ENCODE results near the gene VKORC1.
"Not testable (repeated sequence)": the region's sequence is repeated elsewhere in the genome, so short reads cannot be mapped to it uniquely, and the experiment has no call there.

The VKORC1 gene

DNA sequence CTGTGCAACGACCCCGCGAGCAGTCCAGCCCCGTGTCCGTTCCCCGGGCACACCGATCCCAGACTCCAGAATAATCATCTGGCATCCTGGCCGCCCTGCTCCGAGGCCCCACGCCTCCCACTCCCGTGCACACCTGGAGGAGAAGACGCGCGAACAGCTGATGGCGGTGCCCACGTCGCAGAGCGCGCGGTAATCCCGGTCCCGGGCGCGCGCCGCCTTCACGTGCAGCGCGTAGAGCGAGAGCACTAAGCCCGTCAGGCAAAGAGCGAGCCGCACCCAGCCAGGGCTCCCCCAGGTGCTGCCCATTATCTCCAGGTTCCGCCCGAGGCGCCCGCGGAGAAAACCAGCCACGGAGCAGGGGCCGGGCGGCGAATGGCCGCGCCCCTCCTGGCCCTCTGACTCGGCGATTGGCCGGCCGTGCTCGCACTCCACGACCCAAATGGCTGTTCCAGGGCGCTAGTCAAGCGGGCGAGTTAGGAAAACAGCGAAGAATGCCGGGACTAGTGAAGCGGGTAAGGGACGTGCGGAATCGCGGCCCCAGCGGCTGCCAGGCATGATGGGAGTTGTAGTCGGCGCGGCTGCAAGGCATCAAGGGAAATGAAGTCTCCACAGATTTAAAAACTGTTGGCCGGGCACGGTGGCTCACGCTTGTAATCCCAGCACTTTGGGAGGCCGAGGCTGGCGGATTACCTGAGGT, at the start of gene VKORC1:
Gene VKORC1, minus strand, starts transcription at position 374 of the 697 bp plus-strand sequence. Its CDS starts 68 bp downstream, at position 306.
- peak; percentile 80 for DNase-seq

DNA sequence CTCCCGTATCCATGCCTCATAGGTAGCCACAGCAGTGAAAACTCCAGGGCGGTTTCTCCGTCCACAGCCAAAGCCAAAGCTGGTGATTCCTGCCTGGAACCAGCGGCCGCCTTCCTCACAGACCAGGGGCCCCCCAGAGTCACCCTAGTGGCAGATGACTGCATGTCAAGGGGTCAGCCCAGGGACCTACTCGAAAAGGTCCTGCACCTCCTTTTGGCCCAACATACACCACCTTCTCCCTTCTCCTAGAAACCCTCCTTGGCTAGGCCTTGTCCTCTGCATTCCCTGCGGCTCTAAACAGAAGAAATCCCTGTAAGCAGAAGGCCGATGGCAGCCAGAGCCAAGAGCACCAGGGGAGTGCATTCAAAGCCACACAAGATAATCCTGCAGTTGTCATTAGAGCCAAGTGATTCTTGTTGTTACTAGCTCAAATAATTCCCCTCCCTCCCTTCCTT, 49.1 kb upstream of the VKORC1 start:
- no peak for DNase-seq

DNA sequence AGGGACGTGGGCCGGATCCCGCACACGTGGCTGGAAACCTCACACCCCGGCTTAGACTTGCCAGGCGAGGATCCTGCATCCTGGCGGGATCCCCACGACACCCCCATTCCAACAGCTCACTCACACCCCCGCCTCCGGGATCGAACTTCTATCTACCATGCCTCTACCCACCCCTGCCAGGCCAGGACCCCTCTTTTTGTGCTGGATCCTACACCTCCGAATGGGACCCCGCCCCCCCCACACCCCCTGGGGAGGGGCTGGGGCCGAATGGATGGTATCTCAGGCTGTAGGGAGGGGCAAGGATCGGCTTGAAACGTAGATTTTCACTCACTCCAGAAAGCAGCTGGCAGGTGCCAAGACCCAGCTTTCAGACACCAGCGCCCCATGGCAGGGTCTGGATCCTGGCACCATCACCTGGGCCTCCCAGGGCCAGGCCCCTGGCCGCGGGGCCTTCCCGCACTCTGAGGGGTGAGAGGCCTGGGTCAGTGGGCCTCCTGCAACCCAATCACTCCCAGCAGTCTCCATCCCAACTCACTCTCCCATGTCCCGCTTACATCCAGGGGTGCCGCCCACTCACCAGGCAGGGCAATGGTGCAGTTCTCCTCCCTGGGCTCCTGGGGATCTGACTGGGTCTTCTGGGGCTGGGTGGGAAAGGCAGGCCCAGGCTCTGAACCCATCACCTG, 48.6 kb upstream of the VKORC1 start:
- DNase-seq: no peak

DNA sequence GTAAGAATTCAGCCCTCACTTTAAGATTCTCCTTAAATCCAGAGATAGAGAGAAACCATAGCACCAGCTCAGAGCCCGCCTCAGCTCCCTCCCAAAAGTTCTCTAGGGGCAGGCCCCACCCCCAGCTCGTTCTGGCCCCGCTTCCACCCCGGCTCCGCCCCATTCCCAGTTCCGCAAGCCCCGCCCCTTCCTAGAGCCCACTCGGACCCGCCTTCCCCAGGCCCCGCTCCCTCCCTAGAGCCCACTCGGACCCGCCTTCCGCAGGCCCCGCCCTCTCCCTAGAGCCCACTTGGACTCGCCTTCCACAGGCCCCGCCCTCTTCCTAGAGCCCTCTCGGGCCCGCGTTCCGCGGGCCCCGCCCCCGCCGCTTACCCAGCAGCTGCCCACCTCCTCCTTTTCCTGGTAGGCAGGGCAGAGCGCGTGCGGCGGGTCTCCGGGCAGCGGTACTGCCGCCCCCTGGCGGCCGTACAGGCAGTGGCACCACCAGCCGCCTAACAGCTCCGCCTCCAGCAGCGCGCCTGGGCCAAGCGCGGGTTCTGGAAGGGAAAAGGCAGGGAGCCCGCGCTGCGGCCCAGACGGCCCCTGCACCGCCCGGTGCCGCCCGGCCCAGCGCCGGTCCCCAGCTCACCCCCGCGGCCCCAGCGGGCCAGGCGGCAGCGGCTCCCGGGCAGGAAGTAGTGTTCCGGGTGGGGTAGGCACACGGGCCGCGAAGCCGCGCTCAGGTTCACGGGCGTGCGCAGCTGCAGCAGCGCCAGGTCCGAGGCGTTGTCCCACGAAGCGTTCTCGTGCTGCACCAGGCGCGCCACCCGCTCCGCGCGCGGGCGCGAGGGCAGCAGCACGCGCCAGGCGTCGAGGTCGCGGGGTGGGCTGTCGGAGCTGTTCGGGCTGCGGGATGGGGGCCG, 47.8 kb upstream of the VKORC1 start:
- peak; percentile 64 for DNase-seq

DNA sequence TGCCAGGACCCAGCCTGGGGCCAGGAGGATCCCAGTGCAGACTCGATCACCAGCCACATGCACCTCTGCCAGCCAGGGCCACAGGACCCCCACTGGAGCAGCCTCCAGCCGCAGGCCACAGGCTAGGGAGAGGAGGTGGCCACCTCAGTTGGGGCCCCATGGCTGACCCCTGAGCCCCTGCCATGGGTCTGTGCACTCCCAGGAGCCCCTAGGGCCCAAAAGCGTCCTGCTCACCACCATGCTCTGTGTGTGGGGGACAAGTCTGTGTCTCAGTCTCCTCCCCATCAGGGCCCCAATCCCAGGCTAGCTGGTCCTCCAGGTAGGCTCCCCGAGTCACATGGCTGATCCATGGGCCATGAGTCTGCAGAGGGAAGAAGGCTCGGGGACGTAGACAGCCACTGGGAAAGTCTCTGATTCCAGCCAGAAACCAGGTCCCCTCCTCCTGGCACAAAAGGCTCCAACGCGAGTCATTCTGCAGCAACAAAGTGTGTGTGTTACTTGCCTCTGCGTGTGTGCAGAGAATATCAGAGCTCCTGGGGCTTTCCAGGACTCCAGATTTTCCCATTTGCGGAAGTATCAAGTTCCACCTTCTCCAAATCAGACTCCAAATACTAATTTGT, 47.0 kb upstream of the VKORC1 start:
- no peak for DNase-seq

DNA sequence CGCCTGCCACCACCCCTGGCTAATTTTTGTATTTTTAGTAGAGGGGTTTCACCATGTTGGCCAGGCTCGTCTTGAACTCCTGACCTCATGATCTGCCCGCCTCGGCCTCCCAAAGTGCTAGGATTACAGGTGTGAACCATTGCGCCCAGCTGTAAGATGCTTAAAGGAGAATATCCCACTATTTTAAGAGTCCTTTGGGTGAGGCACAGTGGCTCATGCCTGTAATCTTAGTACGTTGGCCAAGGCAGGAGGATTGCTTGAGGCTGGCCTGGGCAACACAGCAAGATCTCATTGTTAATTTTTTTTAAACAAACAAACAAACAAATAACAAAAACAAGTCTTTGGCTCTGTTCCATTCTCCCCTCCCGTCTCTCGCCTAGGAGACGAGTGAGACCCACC, 46.5 kb upstream of the VKORC1 start:
- DNase-seq: not testable (repeated sequence)

DNA sequence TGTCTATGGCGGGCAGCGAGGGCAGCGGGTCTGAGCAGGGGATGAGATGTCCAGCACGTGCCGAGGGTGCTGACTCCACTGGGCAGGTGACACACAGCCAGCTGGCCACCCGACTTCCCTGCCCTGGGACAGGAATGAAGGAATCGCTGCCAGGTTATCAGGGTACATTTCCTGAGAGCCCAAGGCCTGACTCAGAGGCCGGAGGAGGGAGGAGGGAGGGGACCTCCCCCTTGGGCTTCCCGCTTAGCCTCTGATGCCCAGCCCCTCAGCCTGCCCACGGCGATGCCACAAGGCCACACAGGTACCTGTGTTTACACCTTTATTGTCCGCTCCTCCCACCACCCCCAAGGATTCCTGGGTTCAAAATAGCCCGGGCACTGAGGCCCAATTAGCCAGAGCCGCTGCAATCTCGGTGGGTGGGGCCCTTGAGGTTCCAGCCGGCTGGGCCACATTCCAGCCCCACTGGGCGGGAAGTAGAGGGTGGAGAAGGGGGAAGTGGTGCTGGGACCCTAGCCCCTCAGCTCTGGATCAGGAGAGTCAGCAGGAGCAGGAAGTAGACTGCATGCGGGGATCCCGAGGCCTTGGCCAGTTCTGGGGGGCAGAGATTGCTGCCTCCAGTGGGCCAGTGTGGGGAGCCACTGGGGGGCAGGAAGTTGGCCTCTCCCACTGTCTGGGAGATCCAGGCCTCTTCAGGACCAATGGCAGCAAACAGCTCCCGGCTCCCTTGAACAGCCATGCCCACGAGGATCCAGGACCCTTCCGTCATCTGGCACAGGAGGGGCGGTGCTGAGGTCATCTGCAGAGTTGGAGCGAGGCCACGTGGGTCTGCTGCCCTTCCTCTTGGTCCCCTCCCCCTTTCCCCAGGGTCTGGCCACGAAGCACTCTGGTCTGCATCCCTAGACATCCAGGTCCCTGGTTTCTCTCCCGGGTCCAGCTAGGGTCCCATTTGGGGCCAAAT, 44.3 kb upstream of the VKORC1 start:
- no peak for DNase-seq

DNA sequence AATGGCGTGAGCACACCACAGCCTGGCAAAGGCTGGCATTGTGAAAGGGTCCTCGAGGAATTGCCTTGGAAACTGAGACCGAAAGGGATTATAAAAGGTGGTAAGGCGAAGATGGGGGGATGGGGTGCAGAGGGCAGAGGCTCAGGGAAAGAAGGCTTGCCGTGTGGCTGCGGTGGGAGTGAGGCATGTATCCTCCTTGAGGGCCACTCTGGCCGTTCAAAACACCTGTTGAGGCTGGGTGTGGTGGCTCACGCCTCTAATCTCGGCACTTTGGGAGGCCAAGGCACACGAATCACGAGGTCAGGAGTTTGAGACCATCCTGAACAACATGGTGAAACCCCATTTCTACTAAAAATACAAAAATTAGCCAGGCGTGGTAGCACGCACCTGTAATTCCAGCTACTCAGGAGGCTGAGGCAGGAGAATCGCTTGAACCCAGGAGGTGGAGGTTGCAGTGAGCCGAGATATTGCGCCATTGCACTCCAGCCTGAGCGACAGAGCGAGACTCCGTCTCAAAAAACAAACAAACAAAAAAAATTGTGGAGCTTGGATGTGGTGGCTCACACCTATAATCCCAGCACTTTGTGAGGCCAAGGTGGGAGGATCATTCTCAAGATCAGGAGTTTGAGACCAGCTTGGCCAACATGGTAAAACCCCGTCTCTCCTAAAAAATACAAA, 42.4 kb upstream of the VKORC1 start:
- not testable (repeated sequence) for DNase-seq

DNA sequence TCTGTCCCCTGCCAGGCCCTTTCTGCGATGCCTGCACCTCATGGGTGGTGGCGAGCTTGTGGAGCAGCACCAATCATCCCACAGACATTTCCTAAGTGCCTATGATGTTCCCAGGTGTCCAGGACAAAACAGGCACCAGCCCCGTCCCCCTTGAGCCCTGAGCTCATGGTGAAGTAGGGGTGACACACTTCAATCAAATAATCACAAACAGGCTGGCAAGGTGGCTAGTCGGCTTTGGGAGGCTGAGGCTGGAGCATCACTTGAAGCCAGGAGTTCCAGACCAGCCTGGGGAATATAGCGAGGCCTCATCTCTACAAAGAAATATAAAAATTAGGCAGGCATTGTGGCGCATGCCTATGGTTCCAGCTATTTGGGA, 41.7 kb upstream of the VKORC1 start:
- no peak for DNase-seq

DNA sequence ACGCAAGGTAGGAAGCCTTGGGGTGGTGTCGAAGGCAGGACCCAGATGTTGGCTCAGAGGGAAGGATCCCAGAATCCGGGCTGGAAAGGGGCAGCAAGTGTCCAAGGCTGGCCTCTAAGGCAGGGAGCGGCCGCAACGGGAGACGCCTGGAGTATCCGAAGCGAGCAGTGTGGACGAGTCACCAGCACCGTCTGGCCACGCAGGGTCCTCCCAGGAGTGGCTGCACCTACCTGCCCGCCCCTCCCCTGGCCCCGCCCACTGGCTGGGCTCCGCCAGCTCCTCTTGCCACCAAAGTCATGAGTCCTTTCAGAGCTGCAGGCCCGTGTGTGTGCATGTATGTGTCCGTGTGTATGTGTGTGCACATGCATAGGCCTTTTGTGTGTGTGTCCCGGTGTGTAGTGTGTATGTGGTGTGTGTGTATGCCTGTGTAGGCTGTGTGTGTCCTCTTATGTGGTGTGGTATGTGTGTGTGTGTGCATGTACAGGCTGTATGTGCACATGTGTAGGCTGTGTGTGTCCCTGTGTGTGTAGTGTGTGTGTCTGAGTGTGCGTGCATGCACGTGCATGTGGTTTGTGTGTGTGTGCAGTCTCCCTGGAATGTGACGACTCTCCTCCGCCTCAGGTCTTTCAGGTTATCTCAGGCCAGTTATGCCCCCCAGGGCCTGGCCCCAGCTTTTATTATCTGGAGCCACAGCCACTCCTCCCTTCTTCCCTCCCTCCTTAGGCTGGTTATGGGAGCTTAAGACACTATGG, 41.1 kb upstream of the VKORC1 start, which contains the start of gene PRSS8:
Gene PRSS8, minus strand, starts transcription at position 193 of the 752 bp plus-strand sequence. CDS start 229 bp downstream, outside the sequence.
- no peak for DNase-seq

DNA sequence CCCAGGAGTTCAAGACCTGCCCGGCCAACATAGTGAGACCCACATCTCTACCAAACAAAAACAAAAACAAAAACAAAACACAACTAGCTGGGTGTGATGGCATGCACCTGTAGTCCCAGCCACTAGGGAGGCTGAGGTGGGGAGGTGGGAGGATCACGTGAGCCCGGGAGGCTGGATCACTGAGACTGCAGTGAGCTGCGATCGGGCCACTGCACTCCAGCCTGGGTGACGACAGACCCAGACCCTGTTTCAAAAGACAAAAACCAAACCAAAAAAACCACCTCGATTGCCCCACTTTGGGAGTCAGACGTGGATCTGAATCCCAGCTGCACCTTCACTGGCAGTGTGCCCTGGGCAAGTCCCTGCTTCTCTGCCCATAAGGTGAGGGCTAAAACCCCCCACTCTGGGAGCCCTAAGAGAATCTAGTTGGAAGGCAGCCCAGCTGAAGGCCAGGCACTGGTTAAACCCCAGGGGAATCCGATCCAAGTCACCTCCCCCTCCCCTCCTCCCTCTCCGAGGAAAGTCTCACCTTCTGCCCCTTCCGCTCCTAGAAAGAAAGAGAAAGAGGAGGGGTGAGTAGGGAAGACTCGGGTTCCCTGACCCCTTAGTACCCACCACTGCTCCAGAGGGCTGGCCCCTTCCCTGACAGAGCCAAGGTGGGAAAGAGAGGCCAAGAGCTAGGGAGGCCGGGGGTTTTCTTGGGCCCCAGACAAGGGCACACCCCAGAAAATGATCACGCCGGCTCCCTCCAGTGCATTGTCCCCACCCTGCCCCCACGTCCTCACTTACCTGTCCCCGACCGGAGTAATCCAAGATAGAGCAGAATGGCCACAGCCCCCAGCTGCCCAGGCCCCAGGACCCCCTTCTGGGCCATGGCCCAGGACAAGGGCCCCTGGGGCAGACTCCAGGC, 40.3 kb upstream of the VKORC1 start:
- DNase-seq: no peak

DNA sequence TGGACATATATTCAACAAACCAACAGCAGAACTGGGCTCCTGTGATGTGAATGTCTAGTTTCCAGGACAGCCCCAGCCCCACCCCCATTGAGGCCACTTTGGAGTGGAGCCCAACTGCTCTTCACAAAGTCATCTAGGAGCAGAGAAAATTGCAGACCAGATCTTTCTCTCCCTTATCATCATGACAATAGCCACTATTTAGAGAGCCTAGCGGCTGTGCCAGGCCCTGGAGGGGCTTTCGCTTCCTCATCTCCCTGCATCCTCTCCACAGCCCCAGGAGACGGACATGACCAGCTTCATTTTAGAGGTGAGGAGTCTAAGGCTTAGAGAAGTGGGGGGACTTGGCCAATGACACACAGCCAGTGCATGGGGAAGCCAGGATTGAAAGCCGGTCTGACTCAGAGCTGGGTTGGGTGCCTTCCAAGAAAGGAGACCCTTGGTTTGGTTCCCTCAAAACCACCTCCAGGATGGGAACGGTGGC, 39.5 kb upstream of the VKORC1 start:
- DNase-seq: no peak

DNA sequence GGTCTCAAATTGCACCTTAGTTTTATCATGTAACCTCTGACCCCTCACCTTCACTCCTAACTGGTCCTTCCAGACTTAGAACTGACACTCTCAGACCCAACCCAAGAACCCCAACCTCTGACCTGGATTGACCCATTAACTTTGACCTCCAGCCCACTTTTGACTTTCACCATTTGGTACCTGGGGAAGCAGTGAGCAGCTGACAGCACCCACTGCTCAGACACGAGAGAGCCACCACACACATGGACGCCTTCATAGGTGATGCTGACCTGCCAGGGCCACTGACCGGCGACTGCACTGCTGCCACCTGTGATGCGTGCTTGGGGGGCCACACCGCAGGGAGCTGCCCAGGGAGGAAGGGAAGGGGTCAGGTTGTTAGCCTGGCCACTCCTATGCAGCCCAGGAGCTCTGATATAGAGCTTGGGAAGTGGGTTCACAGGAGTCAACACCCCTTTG, 38.5 kb upstream of the VKORC1 start:
- no peak for DNase-seq

DNA sequence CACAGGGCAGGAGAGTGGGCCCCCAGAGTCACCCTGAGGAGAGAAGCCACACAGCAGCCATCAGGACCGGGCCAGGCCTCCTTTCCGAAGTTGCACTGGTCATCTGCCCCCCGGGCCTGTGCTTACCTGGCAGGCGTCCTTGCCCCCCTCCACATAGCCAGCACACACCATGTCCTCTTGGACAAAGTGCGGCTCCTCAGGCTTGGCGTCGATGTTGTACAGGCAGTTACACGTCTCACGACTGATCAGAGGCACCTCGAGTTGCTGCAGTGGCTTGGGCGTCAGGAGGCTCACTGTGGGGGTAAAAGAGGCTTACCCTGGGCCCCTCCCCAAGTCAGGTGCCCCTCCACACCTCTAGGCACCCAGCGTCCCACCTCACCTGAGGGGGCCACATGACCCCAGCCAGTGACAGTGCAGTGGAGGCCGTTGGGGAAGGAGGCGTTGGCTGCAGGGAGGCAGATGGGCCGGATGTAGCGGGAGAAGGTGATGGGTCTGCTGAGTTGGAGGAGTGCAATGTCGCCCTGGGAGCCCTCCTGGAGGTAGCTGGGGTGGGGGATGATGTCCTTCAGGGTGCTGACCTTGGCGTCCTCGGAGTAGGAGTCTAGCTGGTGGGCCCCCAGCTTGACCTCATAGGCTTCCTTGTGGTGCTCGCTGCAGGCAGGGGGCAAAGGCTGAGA, 37.8 kb upstream of the VKORC1 start:
- DNase-seq: no peak

DNA sequence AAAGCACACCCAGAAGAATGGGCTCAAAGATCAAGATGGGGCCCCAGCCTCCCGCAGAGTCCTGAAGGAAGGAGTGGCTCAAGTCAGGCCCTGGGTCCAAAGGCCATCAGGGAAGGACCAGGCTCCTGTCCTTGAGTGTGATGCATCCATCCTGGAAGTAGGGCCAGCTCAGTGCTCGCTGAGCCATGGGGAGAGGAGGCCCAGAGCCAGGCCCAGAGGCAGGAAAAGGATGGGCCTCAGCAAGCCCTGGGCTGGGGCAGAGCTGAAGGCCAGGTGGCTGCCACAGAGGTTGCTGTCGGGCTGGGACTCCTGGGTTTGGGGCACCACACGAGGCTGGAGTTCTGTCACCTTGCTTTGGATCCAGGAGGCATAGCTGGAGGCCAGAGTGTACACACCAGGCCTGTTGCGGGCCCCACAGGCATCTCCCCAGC, 37.3 kb upstream of the VKORC1 start:
- DNase-seq: no peak

DNA sequence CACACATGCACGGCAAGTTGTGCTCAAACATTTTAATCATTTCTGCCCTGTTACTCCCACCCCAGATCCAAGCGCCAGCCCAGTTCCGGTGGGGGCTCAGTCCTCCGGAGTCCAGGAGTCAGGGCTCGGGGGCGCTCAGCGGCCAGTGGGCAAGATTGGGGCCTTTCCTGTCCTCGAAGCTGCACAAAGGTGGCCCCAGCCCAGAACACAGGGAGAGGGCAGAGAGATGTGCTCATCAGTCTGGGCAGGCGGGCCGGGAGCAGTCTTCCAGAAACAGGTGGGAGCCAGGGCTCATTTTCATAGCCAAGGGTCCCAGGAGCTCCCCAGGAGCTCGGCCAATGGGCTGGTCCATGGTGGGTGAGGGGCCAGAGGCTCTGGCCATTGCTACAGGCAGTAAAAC, 36.8 kb upstream of the VKORC1 start:
- DNase-seq: no peak

DNA sequence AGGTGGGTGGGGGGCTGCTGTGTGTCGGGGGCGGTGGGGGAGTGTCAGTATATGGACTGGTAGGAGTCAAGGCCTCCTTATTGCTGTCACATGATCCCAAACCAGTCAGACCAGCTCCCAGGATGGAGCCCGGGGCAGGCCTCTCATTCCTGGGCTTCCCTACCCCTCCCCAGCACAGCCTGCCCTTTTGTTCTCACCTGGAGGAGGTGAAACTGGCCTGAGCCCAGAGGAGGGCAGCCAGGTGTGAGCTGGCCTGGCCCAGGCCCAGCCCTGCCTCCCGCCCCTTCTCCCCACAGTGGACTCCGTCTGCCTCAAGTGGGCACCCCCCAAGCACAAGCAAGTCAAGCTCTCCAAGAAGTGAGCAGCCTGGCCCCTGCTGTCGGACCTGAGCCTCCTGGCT, 36.3 kb upstream of the VKORC1 start:
- DNase-seq: no peak

DNA sequence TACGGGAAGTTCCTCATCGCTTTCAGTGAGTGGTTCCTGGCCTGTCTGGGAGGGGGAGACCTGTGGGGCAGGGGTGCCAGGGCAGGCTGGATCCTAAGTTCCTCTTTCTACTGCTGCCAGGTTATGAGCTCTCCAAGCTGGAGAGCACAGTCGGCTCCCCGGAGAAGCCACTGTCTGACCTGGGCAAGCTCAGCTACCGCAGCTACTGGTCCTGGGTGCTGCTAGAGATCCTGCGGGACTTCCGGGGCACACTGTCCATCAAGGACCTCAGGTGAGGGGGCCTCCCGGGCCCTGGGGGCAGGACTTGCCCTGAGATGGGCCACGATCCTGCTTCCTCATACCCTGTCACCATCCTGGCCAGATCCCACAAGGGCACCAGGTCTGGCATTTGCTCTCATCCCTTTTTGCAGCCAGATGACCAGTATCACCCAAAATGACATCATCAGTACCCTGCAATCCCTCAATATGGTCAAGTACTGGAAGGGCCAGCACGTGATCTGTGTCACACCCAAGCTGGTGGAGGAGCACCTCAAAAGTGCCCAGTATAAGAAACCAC, 35.8 kb upstream of the VKORC1 start:
- no peak for DNase-seq

All from NCI-H2081 treated with DMSO at 0.1 percent for 48 hours (cell line).